NCI-H526 (cell line): Measurements from ENCODE around the gene CYB5R4.

ENCODE experiments used
- DNase-seq, 2 experiments: peaks; one replicate each; lab custom pipeline; 2025; lab: John Stamatoyannopoulos, UW

The CYB5R4 gene, protein sequence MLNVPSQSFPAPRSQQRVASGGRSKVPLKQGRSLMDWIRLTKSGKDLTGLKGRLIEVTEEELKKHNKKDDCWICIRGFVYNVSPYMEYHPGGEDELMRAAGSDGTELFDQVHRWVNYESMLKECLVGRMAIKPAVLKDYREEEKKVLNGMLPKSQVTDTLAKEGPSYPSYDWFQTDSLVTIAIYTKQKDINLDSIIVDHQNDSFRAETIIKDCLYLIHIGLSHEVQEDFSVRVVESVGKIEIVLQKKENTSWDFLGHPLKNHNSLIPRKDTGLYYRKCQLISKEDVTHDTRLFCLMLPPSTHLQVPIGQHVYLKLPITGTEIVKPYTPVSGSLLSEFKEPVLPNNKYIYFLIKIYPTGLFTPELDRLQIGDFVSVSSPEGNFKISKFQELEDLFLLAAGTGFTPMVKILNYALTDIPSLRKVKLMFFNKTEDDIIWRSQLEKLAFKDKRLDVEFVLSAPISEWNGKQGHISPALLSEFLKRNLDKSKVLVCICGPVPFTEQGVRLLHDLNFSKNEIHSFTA

DNA sequence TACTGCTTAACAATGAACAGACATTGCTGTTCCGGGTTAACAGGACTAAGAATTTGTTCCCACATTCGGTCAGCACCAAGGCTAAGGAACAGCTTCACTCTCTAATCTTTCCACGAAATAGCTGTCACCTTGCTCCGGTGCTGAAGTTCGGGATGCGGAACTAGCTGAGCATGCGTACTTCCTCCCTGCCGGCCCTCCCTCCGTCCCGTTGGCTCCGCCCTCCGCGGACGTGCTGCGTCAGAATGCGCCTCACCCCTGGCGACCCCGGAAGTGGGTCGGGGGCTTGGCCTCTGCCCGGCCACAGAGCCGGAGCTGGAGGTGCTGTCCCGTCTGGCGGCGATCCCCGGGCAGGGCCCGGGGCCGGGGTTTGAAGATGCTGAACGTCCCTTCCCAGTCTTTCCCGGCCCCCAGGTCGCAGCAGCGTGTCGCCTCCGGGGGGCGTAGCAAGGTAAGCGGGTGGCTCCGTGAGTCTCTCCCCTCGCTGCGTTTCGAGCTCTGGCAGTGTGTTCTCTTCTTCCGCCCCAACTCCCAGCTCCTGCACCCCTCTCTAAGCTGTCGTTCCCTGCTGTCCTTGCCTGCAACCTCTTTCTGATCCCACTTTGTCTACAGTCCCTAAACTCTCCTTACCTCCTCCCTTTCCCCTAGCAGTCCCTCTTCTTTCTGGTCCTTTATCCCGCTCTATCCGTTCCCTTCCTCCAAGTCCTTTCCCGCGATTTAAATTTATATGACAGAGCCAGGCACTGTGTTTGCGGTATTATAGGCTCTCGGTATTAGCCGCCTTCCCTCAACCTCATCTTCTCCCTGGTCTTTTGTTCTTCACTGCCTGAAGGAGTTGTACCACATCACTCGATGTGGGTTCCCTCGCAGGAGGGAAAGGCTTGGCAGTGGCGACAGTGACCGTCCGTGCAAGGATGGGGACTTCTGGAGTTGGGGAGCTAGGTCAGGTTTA lies at the start of gene CYB5R4:
Gene CYB5R4 (plus strand): TSS at position 280 of the 949 bp plus-strand sequence. CDS start 94 bp downstream, at position 374.
- DNase-seq = peak; percentile 82 to 94

DNA sequence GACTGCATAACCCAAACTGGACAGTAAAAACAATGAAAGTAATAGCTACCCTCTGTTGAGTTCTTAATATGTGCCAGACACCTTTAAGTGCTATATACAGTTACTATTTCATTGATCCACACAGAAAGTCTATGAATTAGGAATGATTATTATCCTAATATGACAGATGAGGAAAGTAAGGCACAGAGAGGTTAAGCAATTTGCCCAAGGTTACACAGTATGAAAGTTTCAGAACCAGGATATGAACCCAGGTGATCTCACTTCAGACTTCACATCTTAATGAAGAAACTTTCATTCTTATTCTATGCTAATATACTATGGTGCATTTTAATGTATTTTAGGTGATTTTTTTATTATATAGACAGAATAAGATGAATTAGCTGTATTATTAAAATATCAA lies 46.9 kb upstream of the CYB5R4 start:
- DNase-seq = no peak

DNA sequence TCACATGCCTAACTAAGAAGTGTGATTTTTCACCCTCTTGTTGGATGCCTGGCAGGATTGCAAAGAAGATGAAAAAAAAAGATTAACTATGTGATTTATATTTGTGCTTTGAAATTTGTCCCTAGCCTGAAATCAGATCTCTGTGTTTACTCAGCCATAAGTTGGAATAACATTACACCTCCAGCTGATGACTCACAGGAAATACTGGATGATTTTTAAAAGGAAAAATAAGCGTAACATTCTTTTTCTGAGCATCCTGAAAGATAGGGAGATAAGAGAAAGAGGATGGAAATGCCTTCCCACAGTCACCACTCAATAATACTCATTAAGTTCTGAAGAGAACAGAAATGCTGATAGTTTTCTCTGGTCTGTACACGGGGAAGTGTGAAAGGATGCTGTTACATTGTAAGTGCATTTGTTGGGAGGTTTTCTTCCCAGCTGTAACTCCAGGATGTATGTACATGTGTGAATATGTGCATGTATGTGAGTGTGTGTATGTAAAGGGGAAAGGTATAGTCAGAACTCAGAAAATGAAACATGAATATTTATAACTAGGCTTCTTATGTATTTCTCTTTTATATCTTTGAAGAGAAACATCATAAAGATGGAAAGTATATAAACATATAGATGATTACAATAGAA lies 43.7 kb upstream of the CYB5R4 start:
- no peak for DNase-seq

DNA sequence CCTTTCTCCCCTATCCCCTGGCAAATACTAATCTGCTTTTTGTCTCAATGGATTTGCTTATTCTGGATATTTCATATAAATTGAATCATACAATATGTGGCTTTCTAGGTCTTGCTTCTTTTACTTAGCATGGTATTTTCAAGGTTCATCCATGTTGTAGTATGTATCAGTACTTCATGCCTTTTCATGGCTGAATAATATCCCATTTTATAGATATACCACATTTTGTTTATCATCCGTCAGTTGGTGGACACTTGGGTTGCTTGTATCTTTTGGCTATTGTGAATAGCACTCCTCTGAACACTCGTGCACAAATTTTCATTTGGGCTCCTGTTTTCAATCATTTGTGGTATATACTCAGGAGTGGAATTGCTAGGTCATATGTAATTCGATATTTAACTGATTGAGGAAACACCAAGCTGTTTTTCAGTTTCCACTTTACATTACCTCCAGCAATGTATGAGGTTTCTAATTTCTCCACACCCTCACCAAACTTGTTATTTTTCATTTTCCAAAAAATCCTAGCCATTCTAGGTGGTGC lies 36.8 kb upstream of the CYB5R4 start:
- DNase-seq = no peak

DNA sequence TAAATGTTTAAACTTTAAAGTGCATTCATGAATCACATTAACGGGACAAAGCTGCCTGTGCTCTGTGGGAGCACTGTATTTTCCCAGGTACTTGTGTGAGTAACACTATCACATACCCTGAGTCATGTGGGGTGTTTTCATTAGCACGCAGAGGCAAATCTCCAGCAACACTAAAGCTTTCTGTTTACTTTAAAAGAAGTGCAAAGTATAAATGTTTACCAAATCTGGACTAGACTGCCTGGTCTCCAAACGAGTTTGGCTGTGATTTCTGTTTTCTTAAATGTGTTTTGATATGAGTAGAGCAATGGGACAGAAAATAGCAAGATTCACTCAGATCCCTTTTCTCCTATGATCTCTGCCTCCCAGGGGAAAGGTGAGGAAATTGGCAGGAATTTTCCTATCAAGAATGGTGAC lies 35.1 kb upstream of the CYB5R4 start:
- DNase-seq = no peak

DNA sequence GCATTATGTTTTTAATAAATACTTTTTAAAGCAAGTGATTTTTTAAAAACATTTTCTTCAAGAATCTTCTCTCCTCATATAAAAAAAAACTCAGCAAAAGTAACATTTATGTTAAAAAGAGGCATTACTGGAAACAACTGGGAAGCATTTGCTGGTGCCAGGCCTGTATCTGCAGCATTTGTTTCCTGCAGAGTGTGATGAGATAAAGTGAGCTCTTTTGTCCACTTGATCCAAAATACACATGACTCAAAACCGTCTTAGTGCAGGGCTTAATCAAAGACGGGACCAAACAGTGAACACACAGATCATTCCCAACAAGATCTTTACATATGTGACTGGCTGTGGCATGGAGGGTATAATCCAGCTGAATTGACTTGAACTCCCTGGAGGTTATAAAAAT lies 34.7 kb upstream of the CYB5R4 start:
- DNase-seq = no peak

DNA sequence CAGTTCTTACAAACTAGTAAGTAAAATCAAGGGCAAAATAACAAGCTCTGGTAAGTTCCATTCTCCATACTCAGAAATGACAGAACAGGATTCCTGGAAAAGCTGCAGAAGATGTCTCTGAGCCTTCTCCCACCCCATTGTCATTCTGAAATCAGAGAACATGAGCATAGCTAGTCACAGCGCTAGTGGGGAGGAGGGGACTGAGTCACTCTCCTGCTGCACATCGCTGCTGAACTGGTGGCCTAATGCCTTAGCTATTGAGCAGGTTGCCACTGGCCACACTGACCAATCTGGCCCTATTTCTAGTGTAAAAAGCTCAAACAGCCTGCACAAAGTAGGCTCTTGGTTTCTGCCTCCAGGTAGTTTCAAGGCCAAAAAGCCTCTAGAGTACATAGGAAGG lies 32.4 kb upstream of the CYB5R4 start:
- DNase-seq = no peak

DNA sequence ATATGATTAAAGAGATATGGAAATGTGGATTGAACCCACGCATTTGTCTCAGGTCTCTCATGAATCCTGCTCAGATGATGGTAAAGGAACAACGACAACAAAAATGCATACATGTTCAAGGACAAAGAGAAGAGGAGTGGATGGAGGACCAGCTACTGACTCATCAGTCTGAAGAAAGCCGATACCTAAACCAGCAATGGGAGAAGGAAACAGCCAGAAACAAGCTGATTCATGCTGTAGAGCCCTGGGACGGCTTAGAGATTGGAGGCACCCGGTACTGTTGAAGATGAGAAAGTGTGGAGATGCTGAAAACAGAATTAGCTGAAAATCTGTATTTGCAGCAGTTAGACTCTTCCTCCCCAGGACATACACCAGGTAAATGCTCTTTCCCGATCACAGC lies 20.8 kb upstream of the CYB5R4 start:
- no peak for DNase-seq

DNA sequence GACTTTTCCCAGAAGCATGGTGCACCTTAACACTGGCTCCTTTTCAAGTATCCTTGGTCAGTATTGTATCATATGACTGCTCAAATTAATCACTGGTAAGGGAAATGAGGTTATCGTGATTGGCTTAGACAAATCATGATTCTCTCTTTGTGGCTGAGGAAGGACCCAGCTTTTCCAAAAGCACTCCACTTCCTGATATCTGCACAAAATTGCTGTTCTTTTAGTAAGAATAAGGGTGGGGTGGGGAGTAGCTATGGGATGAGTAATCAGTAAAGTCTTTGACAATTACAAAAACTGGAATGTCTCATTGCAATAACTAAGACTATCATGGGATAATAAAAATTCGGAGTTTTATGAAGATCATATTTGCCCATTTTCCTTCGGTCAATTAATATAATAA lies 15.3 kb upstream of the CYB5R4 start:
- DNase-seq = no peak

DNA sequence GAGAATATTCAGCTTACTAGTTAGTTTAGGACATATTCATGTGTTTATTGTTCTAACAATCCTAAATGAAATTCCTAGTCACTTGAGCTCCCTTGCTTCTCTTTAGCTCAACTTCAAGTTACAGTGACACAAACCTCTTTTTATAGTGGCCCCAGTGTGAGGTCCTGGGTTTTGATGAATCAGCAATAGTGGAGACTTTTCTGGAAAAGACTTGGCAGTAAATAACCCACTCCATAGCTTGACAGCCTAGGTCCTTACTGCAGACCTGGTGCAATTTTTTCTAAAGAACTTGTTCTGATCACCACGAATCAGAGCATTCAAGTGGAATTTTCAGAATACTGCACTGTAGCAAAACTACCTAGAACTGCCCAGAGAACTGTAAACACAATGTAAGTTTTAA lies 13.2 kb upstream of the CYB5R4 start:
- DNase-seq = no peak

DNA sequence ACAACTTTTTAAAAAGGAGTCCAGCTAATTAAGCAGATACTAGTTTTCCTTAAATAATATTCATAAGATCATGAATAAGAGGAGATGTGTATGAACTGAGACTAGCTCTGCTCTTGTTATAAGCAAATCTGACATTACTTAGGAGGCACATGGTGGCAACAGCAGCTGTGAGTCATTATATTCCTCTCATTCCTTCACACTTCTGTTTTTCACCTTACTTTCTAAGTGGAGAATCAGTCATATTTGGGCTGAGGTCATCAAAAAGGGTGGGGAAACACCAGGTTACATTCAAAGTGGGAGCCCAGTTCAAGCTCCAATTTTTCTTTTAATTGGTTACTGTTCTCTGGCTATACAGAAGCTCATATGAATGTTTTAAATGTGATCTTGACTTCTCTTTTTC lies 12.3 kb upstream of the CYB5R4 start:
- DNase-seq = no peak

DNA sequence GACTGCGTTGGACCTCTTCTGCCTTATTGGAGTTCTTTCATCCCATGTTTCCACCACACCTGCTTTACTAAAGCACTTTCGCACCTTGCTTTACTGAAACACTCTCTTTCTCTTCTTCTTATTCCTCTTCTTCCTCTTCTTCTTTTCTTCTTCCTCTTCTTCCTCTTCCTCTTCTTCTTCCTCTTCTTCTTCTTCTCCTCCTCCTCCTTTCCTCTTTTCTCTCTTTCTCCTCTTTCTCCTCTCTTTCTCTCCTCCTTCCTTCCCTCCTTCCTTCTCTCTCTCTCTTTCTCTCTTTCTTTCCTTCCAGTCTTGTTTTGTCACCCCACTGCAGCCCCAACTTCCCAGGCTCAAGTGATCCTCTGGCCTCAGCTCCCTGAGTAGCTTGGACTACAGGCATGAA lies 10.4 kb upstream of the CYB5R4 start:
- no peak for DNase-seq

DNA sequence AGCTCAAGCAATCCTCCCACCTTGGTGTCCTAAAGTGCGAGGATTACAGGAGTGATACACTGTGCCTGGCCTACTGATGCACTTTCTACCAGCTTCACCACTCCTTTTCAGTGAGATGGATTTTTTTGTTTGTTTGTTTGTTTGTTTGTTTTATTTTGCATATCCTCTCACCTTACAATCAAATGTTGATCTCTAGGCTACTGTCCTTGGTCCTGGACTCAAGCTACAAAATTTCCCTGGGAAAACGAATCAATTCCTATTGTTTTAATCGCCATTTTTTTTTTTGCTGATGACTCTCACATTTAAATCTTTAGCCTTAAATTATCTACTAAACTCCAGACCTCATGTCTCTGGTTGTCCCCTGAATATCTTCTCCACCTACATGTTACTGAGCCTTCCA lies 9.9 kb upstream of the CYB5R4 start:
- DNase-seq = no peak

DNA sequence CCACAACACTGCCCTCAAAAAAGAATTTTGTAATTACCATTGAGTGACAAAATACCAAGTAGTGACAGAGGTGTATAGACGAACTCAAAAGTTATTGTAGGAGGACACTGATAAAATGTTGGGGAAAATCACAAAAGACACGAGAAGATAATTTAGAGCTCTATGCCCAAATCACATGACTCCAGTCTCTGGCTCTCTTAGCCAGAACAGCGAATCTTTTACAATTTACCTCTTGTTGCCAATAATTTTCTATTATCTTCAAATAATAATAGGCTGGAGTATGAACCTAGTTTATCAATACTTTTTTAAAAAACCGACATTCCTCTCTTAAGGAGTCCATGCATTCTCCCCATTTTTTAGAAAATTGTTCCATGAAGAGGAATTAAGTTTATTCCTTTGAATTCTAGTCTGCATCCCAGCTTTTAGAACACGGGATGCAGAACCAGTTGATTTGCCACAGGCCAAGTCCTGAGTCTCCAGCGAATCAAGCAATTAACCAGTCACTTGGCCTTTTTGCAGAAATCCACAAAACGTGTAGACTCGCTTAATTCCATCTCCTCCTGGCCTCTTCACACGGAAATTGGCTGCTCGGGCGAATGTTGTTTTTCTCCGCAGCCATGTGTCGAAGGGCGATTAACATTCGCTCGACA lies 6.8 kb upstream of the CYB5R4 start:
- DNase-seq = no peak

DNA sequence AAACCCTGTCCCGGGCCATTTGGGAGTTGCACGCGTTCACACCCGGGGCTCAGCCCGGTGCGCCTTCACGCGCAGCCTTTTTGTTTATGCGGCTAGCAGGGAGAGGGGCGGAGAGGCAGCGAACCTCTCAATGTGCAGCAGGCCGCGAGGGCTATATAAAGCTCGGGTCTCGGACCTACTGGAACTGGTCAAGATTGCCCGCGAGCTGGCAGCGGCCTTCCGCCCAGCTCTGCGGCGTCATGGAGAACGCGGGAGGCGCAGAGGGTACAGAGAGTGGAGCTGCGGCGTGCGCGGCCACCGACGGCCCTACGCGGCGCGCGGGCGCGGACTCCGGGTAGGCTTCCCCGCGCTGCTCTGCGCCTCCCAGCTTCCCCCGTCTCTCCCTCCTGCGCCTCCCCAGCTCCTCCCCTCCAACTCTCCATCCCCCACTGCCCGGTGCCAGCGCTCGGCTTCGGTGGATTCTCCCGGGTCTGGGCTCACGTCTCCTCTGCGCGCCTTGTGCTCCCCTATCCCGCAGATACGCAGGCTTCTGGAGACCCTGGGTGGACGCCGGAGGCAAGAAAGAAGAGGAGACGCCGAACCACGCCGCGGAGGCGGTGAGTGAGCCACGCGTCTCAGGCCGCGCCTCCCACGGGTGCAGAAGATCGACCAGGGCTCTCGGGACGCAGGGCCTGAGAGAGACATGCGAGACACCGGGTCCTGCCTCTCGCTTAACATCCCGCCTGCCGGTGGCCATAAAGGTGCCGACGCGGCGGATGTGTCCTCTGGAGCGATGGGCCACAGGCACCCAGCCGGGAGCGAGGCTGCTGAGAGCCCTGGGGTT lies 6.1 kb upstream of the CYB5R4 start, which contains the start of gene RIPPLY2:
Gene RIPPLY2 (plus strand): TSS at position 183 of the 823 bp plus-strand sequence. CDS start 57 bp downstream, at position 240.
- peak; percentile 69 to 89 for DNase-seq

DNA sequence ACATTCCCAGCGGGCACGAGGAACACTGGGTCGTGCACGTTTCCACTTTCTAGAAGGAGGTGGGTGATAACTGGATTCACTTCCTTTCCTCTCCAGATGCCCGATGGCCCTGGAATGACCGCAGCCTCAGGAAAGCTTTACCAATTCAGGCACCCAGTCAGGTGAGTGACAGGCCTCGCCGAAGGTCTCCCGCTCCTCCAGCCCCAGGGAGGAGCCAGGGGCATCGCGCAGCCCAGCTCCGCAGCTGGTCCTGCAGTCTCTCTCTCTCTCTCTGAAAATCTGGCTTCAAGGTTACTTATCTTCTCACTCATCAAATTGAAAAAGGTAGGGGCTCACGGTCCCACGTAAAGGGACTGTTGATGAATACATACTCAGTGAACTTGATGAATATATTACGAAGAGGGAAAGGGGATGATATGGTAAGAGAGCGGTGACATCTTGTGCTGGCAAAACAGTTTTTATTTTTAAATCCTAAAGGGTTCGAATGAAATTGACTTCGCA lies 5.4 kb upstream of the CYB5R4 start:
- peak; percentile 39 to 85 for DNase-seq

DNA sequence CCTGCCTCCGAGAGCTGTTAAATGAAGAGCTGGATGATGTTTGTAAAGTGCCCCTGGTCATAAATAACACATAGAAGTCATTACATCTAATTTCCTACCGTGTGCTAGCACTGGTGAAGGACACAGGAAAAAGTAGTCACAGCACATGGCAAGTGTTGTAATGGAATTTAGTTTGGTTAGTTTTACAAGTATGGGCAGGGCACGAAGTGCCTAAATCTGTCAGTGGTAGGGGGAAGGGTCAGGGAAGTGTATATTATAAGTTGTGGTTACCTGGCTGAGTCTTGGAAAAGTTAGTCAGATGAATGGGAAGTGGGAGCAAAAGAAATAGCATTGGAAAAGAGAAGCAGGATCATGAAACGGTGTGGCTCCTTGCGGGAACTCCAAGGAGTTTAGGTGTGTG lies 4.7 kb upstream of the CYB5R4 start:
- no peak for DNase-seq

DNA sequence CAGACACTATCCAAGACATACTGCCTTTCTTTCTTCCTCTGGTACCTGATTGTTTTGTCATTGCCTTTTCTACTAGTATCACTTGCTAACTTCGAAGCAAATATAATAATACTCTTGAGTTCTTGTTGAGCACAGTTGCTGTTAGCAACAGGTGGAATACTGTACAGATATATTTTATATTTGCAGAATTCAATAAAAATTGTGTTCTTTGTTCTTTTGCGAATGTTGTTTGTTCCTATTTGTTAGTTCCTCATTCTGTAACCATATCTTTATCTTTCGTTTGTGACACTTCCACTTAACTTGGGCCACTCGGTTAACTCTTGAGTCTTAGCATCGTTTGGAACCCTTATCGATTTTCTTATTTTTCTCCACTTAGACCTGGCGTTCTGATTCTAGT lies 868 bp downstream of the CYB5R4 start:
- no peak for DNase-seq

DNA sequence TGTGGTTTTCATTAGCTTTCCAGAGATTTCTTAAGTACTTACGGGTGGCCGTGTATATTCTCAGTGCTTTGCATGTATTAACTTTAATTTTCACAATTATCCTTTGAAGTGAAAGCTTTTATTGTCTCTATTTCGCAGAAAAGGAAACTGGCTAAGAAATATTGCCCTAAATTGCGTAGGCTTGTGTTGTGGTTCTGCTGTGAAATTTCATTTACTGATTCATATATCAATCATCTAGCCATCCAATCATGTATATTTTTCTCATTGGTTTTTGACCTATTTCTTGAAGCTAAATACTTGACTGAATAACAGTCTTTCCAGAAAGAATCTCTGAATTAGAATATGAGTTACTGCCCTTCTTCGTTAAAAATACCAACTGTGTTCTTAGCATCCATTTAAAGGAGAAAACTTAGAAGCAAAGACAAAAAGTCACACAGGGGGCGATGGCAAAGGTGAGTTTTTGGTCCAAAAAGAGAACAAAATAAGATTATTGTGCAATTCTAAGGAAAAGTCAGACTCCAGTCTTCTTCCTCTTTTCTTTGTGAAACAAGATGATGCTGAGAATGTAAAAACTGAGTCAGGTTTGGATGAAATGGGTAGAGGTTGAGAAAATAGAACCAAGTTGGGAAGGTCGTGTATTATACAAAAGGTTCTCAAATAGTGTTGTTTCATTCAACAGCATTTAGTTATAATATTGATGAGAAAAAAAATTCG lies 1.4 kb downstream of the CYB5R4 start:
- no peak for DNase-seq
